Skin of body (tissue), 2 donors: ENCODE data around the gene MARCHF3. TPM values are rescaled to one million over a fixed set of nuclear protein-coding genes. Genes with fewer than 3 reads are reported as not detected.
"Not testable (repeated sequence)": the region's sequence is repeated elsewhere in the genome, so short reads cannot be mapped to it uniquely, and the experiment has no call there.

Source experiments
- DNase-seq: peaks from one replicate; lab custom pipeline; 2025; lab: John Stamatoyannopoulos, UW
- total RNA-seq: library from RNA; depleted of rRNA; stranded (reverse); fragments of >200 nt; gene quantifications from one replicate; pipeline ENCODE4 v1.2.3, GENCODE V29; 2014

MARCHF3 gene
- total RNA-seq, 1 donor from 2014 or later: 18.5 TPM

DNA sequence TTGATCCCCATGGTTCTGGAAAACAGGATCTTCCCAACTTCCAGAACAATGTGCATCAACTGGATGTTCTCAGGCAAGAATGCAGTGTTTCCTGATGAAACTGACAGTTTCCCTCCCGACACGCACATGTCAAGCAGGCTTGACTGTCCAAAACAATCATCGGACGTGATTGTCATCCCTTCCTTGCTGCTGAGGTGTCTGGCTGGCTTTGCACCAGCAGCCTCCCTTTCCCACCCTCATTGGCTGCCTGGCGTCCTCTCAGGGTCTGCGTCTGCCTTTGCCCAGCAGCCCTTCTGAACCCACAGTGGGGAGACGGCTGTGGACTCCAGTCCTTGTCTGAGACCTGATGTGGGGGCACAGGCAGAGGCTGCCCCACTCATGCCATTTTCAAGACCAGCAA lies 110.8 kb downstream of the MARCHF3 start:
- no peak for DNase-seq

GRCh38 chr5:126918615-126918957 lies 111.8 kb downstream of the MARCHF3 start:
- DNase-seq: no peak

- DNase-seq: no peak
Observed at GRCh38 chr5:126917918-126918614, 112.3 kb downstream of the MARCHF3 start.

DNA sequence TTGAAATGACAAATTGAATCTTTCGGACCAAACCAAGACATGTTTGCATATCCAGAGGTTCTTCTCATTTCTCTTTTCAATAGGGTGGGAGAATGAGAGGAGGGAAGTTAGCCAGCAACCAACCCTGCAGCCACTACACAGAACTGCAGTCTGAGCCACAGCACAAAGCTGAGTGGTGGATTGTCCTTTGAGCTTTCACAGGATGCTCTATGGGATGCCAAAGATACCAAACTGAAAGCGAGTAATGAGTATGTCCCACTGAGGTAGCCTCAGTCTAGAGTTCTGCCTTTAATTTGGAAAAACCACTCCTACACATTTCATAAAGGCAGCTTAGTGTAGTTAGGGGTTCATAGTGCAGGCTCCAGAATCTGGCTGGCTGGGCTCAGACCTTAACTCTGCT lies 114.9 kb downstream of the MARCHF3 start:
- DNase-seq: no peak

- DNase-seq: no peak
Observed at GRCh38 chr5:126914801-126915436, 115.4 kb downstream of the MARCHF3 start.

- no peak for DNase-seq
Observed at GRCh38 chr5:126912616-126913200, 117.7 kb downstream of the MARCHF3 start.

- no peak for DNase-seq
Observed at GRCh38 chr5:126911986-126912385, 118.4 kb downstream of the MARCHF3 start.

GRCh38 chr5:126909856-126910255 lies 120.5 kb downstream of the MARCHF3 start:
- DNase-seq: no peak

DNA sequence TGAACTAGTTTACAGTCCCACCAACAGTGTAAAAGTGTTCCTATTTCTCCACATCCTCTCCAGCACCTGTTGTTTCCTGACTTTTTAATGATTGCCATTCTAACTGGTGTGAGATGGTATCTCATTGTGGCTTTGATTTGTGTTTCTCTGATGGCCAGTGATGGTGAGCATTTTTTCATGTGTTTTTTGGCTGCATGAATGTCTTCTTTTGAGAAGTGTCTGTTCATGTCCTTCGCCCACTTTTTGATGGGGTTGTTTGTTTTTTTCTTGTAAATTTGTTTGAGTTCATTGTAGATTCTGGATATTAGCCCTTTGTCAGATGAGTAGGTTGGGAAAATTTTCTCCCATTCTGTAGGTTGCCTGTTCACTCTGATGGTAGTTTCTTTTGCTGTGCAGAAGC lies 126.0 kb downstream of the MARCHF3 start:
- DNase-seq: not testable (repeated sequence)

DNA sequence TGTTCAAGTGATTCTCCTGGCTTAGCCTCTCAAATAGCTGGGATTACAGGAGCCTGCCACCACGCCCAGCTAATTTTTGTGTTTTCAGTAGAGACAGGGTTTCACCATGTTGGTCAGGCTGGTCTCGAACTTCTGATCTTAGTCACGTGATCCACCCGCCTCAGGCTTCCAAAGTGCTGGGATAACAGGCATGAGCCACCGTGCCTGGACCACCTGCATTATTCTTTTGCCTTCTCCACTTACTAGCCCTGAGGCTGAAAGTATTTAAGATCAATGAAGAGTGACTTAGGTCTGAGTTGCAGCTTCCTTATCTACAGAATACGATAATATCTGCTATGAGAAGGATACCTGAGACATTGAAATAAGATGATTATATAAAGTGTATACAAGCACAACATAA lies 129.6 kb downstream of the MARCHF3 start:
- DNase-seq: no peak

DNA sequence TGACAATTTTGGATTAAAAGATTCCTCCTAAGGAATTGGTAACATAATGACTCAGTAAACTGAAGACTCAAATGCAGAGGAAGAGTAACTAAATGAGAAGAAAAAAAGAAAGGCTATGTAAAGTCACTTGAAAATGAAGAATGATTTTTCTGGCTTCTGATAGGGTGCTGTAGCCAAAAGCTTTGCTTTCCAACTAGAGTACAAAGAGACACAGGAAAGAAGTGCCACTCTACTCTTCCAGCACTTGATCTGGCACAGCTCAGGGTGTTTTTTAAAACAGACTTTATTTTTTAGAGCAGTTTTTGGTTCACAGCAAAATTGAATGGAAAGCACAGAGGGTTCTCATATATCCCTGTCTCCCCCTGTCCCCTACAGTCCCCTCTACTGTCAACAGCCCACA lies 130.9 kb downstream of the MARCHF3 start:
- no peak for DNase-seq

GRCh38 chr5:126897851-126898630 lies 132.3 kb downstream of the MARCHF3 start:
- DNase-seq: no peak

DNA sequence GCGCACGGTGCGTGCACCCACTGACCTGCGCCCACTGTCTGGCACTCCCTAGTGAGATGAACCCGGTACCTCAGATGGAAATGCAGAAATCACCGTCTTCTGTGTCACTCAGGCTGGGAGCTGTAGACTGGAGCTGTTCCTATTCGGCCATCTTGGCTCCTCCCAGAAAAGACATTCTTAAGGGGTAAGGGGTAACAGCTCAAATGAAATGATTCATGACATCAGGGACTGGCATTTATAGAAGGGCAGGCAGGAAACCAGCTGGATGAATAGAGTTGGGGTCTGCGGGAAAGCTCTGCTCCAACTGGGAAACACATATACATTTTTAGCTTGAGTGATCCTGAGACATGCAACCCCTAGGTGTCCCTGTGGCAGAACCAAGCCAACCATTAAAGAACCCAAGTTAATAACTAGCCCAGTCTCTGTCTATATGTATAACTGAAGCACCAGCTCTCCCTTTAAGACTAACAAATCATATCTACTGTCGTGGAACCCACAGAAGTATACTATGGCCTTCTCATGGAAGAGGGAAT lies 134.1 kb downstream of the MARCHF3 start:
- DNase-seq: no peak

DNA sequence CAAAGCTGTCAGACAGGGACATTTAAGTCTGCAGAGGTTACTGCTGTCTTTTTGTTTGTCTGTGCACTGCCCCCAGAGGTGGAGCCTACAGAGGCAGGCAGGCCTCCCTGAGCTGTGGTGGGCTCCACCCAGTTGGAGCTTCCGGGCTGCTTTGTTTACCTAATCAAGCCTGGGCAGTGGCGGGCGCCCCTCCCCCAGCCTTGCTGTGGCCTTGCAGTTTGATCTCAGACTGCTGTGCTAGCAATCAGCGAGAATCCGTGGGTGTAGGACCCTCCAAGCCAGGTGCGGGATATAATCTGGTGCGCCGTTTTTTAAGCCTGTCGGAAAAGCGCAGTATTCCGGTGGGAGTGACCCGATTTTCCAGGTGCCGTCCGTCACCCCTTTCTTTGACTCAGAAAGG lies 134.6 kb downstream of the MARCHF3 start:
- not testable (repeated sequence) for DNase-seq

- not testable (repeated sequence) for DNase-seq
Observed at GRCh38 chr5:126890414-126890813, 139.9 kb downstream of the MARCHF3 start.

DNA sequence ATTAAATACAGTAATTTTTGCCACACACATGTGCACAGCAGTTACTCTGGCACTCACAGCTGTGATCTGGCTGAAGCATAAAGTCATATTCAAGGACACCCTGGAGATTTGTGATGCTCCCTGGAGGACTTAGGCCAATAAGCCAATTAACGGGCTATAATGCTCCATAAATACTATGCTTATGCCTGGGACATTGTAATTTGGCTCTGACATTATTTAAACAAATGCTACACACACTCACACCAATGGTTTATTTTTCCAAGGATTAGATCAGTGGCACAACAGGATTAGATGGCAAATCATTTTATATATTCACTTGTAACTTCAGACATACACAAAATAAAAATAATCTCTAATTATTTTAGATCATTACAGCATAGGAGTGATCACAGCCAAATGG lies 142.2 kb downstream of the MARCHF3 start:
- DNase-seq: no peak

GRCh38 chr5:126884269-126884819 lies 146.0 kb downstream of the MARCHF3 start:
- DNase-seq: no peak

DNA sequence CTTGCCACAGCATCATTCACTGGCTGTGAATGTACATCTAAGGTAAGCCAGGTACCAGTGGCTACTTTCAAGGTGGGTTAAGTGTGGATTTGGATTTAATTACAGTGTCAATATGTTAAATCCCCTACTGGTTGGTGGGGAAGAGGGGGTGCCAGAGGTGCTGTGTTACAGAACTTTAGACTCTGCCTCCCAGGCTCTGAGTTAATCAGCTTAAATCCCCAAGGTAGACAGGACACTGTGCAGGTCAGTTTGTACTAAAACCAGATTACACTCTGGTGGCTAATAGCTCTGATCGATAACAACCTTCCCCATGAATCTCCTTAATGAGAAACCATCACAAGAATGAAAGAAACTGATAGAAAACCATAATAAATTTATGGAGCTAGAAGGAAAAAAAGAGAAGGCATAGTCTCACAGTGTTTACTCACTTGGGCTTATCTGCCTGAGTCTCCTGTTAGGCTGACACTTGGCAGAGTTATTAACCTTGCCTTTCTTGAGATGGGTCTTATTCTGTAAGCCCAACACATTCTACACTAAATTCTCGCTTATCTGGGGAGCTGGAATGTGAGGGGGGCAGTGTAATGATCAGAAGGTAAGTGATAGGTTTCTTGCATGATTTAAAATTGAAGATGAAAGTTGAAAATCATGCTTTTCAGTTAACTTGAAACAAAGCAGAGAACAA lies 146.7 kb downstream of the MARCHF3 start:
- no peak for DNase-seq

DNA sequence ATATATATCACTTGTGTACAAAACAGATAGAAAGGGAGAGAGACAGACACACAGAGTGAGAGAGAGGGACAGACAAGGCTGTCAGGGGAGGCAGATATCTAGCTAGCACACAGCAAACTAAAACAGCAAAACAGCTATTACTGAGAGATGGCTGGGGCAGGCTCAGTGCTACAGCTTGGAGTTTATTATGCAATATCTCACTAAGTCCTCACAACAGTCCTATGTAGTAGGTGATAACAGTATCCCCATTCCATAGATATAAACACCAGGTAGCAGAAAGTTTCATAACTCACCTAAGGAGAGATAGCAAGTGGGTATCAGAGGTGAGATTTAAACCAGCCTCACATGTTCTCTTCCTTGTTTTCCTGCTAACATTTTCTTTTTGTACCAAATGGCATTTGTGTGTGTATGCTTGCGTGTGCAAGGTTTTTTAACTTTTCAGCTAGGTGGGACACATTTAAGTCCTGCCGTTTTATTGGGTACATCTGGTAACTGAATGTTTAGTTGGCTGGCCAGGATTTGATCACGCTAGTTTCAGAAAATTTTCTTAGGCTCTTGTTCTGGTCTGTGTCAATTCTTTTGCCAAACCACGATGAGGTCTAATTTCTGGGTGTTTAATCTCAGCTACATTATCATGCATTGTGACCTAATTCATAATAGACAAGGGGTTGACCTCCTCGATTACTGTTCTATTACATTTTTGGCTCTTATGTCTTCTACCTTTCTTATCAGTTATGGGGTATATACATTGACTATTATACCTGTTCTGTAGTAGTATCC lies 148.3 kb downstream of the MARCHF3 start:
- DNase-seq: no peak

GRCh38 chr5:126878634-126879033 lies 151.7 kb downstream of the MARCHF3 start:
- DNase-seq: no peak
